ENCODE measurements around the gene SLC6A9. TPM values are rescaled to one million over a fixed set of nuclear protein-coding genes. Genes with fewer than 3 reads are reported as not detected.

Gene SLC6A9
- polyA plus RNA-seq, 3 donors: not detected

DNA sequence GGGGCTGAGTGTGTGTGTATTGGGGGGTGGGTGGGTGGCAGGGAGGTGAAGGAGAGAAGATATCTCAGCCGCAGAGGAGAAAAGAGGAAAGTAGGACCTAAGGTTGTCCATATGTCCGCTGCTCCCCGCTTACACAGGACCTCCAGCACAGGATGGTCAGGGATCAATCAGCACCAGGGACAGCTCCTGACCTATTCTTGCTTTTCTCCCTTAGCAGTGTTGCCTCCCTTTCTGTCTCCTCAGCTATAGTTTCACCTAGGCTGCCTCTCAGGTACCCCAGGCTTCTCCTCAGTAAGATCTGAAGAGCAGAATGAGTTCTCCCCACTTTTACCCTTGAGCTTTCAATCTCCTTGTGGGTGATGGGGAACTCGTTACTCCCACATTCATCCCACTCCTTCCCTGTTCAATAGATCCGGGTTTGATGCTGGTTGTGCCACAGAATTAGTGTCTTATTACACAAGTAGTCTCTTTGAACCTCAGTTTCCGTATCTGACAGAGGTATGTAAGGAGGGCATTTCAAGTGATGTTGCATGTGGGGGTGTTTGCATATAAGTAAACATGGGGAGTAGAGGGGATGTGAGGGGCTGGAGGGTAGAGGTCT, 62.8 kb downstream of the SLC6A9 start:
- intact Hi-C loops (cut with micrococcal nuclease): no loop called here
- no peaks in the 10 kb centered on the region for H4K20me1 ChIP-seq (ENCODE audit: insufficient read depth, low read length)
- no peak overlapping the region for H3K27ac Mint-ChIP-seq
- H3K79me2 ChIP-seq (ENCODE audit: insufficient read depth, low read length): peaks cover 13% of the 10 kb centered on the region
- no peak for DNase-seq
- WGBS (ENCODE audit: insufficient coverage): 91% methylated on average over 2 of the region's 6 CpGs
- H3K4me3 ChIP-seq (replicated peaks in 1 of 3; ENCODE audit: low read depth in 2 of 3, low read length in 3 of 3): no peak overlapping the region
- H3K4me3 Mint-ChIP-seq: no peak overlapping the region
- H3K9me3 Mint-ChIP-seq: no peaks in the 10 kb centered on the region
- H3K36me3 Mint-ChIP-seq: peaks cover 26 to 29% of the 10 kb centered on the region in 2 donors
- peaks cover 0 to 1% (median 0%) of the 10 kb centered on the region in 3 donors for H3K27me3 Mint-ChIP-seq (ENCODE audit: low read depth in 3 of 3)
- no peak overlapping the region for H3K9ac ChIP-seq (ENCODE audit: insufficient read depth, low read length, poor library complexity, severe bottlenecking)
- TF ChIP-seq, protein P1, sequence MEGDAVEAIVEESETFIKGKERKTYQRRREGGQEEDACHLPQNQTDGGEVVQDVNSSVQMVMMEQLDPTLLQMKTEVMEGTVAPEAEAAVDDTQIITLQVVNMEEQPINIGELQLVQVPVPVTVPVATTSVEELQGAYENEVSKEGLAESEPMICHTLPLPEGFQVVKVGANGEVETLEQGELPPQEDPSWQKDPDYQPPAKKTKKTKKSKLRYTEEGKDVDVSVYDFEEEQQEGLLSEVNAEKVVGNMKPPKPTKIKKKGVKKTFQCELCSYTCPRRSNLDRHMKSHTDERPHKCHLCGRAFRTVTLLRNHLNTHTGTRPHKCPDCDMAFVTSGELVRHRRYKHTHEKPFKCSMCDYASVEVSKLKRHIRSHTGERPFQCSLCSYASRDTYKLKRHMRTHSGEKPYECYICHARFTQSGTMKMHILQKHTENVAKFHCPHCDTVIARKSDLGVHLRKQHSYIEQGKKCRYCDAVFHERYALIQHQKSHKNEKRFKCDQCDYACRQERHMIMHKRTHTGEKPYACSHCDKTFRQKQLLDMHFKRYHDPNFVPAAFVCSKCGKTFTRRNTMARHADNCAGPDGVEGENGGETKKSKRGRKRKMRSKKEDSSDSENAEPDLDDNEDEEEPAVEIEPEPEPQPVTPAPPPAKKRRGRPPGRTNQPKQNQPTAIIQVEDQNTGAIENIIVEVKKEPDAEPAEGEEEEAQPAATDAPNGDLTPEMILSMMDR (IDR thresholded peaks at IDR 0.05): no peak
- no peaks in the 10 kb centered on the region for H3K9me3 ChIP-seq (replicated peaks in 1 of 2; ENCODE audit: control insufficient read depth in 1 of 2, insufficient read depth in 1 of 2, low read length in 2 of 2)
- H3K4me2 ChIP-seq (replicated peaks; ENCODE audit: extremely low read depth, low read length, poor library complexity, severe bottlenecking): no peak overlapping the region
- H3K27me3 ChIP-seq (ENCODE audit: control insufficient read depth in 2 of 2, insufficient read depth in 2 of 2, low read length in 2 of 2): no peaks in the 10 kb centered on the region
- H3K4me1 Mint-ChIP-seq: peaks cover 16% of the 10 kb centered on the region
- H3K4me1 ChIP-seq (ENCODE audit: control insufficient read depth in 1 of 2, insufficient read depth in 2 of 2, low read length in 2 of 2): peaks cover 24 to 31% of the 10 kb centered on the region in 2 donors
- H3K36me3 ChIP-seq (replicated peaks in 1 of 2; ENCODE audit: control insufficient read depth in 1 of 2, insufficient read depth in 2 of 2, low read length in 2 of 2): peaks cover 6 to 42% of the 10 kb centered on the region in 2 donors
- H3K27ac ChIP-seq (ENCODE audit: low read depth in 1 of 2, low read length in 2 of 2): no peak overlapping the region
- H2AFZ ChIP-seq (ENCODE audit: insufficient read depth, low read depth, low read length, poor library complexity, severe bottlenecking): no peak overlapping the region

DNA sequence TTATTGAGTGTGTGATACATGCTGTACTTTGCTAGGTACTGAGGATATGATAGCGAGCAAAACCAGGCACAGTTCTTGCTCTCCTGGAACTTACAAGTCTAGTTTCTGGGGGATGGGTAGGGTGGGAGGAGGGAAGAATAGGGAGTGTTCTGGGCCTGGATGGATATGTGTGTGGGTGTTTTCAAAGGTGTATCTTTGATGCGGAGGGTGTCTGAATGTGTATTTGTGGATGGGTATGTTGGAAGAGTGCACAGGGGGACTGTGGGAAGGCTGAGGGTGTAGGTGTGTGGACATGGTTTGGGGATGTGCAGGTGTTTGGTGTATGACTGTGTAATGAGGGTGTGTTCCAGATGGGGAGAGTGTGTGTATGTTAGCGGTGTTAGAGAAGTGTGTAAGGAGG, 65.9 kb downstream of the SLC6A9 start:
- no peaks in the 10 kb centered on the region for H3K9me3 ChIP-seq (replicated peaks in 1 of 2; ENCODE audit: control insufficient read depth in 1 of 2, insufficient read depth in 1 of 2, low read length in 2 of 2)
- H3K36me3 Mint-ChIP-seq: peaks cover 28 to 38% of the 10 kb centered on the region in 2 donors
- H3K79me2 ChIP-seq (ENCODE audit: insufficient read depth, low read length): peaks cover 4% of the 10 kb centered on the region
- H3K4me1 ChIP-seq (ENCODE audit: control insufficient read depth in 1 of 2, insufficient read depth in 2 of 2, low read length in 2 of 2): peaks cover 26 to 31% of the 10 kb centered on the region in 2 donors
- H3K4me2 ChIP-seq (replicated peaks; ENCODE audit: extremely low read depth, low read length, poor library complexity, severe bottlenecking): no peak overlapping the region
- H3K27ac Mint-ChIP-seq: no peak overlapping the region
- WGBS (ENCODE audit: insufficient coverage): 98% methylated on average over 3 of the region's 3 CpGs
- no peak overlapping the region for H2AFZ ChIP-seq (ENCODE audit: insufficient read depth, low read depth, low read length, poor library complexity, severe bottlenecking)
- H3K4me3 Mint-ChIP-seq: no peak overlapping the region
- no peak for DNase-seq
- intact Hi-C loops (cut with micrococcal nuclease): no loop called here
- H3K4me3 ChIP-seq (replicated peaks in 1 of 3; ENCODE audit: low read depth in 2 of 3, low read length in 3 of 3): no peak overlapping the region
- peaks cover 9% of the 10 kb centered on the region for H3K4me1 Mint-ChIP-seq
- H3K9ac ChIP-seq (ENCODE audit: insufficient read depth, low read length, poor library complexity, severe bottlenecking): no peak overlapping the region
- TF ChIP-seq, protein P1 (IDR thresholded peaks at IDR 0.05): no peak
- no peak overlapping the region for H3K27ac ChIP-seq (ENCODE audit: low read depth in 1 of 2, low read length in 2 of 2)
- H3K27me3 ChIP-seq (ENCODE audit: control insufficient read depth in 2 of 2, insufficient read depth in 2 of 2, low read length in 2 of 2): no peaks in the 10 kb centered on the region
- peaks cover 23 to 61% of the 10 kb centered on the region in 2 donors for H3K36me3 ChIP-seq (replicated peaks in 1 of 2; ENCODE audit: control insufficient read depth in 1 of 2, insufficient read depth in 2 of 2, low read length in 2 of 2)
- H4K20me1 ChIP-seq (ENCODE audit: insufficient read depth, low read length): no peaks in the 10 kb centered on the region
- H3K9me3 Mint-ChIP-seq: peaks cover 0 to 2% (median 0%) of the 10 kb centered on the region in 7 donors
- H3K27me3 Mint-ChIP-seq (ENCODE audit: low read depth in 3 of 3): peaks cover 0 to 1% (median 0%) of the 10 kb centered on the region in 3 donors

All from CD14-positive monocyte (primary cell).